Measurements from ENCODE around the gene ZNF214. TPM values are rescaled to one million over a fixed set of nuclear protein-coding genes. Genes with fewer than 3 reads are reported as not detected.
A peak's percentile ranks its signal among the peaks of the same experiment; 100 is the strongest.

Gene ZNF214
- total and polyA plus RNA-seq, 2 experiments from 2014 or later, result 4.5 to 7.9 TPM

DNA sequence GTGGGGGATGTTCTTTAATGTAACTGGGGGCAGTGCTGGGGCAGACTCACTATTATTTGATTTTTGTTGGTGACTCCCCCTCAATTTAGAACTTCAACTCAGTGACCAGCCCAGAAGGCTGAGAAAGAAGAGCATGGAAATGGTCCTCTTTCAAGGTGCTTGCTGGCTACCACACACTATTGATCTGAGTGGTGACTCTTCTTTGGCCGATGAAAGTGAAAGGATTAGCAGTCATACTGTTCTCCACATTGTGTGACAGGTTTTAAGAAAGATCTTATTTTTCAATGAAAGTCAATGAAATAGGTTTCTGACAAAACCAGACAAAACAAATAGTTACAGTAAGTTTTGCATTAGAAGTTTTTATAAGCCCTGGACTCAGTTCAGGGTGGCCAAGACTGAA lies 30.0 kb upstream of the ZNF214 start:
- H3K27me3 ChIP-seq, result no peaks in the 10 kb centered on the region
- TF ChIP-seq, protein P1, sequence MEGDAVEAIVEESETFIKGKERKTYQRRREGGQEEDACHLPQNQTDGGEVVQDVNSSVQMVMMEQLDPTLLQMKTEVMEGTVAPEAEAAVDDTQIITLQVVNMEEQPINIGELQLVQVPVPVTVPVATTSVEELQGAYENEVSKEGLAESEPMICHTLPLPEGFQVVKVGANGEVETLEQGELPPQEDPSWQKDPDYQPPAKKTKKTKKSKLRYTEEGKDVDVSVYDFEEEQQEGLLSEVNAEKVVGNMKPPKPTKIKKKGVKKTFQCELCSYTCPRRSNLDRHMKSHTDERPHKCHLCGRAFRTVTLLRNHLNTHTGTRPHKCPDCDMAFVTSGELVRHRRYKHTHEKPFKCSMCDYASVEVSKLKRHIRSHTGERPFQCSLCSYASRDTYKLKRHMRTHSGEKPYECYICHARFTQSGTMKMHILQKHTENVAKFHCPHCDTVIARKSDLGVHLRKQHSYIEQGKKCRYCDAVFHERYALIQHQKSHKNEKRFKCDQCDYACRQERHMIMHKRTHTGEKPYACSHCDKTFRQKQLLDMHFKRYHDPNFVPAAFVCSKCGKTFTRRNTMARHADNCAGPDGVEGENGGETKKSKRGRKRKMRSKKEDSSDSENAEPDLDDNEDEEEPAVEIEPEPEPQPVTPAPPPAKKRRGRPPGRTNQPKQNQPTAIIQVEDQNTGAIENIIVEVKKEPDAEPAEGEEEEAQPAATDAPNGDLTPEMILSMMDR (IDR thresholded peaks at IDR 0.05; ENCODE audit: low read depth, low read length), result no peak

DNA sequence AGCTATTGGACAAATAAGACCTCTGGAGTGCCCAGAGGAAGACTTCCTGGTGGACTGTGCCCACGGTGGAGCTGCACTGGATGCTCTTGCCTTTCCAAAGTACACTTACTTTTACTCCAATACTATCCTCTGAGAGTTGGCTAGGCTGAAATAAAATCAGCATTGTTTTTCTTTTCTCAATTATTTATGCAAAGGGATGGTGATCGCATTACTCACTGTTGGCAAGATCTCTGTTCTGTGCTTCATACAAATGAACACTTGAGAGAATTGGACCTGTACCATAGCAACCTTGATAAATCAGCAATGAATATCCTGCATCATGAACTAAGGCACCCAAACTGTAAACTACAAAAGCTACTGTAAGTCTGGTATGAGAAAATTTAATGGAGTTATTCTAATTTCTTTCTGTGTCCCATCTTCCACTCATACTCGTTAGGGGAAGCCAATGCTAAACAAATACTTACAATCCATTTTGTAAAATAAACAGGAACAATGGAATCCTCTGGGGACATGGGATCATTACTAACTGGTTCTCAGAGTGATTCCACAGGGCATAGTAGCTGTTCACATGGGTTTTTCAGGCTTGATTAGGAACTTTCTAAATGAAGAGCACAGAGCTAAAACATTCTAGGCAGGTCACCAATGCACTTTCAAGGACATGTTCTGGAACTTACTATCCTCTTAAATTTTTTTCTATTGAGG lies 26.5 kb upstream of the ZNF214 start:
- Histone ChIP-seq H3K27ac (no peak overlapping the region), H3K4me3 (no peak overlapping the region), H3K4me1 (ENCODE audit: low read depth) (no peaks in the 10 kb centered on the region), H3K27me3 (no peaks in the 10 kb centered on the region), H3K9me3 (ENCODE audit: low read depth) (no peaks in the 10 kb centered on the region), H3K36me3 (no peaks in the 10 kb centered on the region)
- DNase-seq (ENCODE audit: low read depth in 1 of 2, low spot score in 1 of 2), result peak in 1 of 2 donors; percentile 24
- TF ChIP-seq, protein P1 (IDR thresholded peaks at IDR 0.05; ENCODE audit: low read depth, low read length), result no peak

More for the DNA sequence above, 30.0 kb upstream of the ZNF214 start:
- no peaks in the 10 kb centered on the region for H3K36me3 ChIP-seq
- H3K27ac ChIP-seq, result no peak overlapping the region
- no peaks in the 10 kb centered on the region for H3K9me3 ChIP-seq (ENCODE audit: low read depth)
- no peaks in the 10 kb centered on the region for H3K4me1 ChIP-seq (ENCODE audit: low read depth)
- no peak for DNase-seq (ENCODE audit: low read depth in 1 of 2, low spot score in 1 of 2)
- H3K4me3 ChIP-seq, result no peak overlapping the region

DNA sequence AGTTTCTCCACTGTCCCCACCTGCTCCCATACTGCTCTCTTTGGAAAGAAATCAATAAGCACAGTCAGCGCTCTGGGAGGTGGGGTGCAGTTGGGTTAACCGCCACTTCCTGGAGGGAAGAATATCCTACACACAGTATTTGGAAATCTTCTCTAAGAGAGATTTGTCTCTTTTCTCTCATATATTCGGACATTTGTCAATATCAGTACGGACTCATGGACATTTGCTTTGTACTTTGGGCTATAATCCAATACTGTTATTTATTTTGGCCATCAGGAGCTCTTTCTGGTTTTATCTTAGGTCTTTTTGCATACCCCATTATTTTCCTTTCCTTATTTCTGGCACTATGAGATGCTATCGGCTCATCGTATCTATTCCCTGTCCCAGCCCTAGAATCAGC lies 13.9 kb upstream of the ZNF214 start:
- no peaks in the 10 kb centered on the region for H3K4me1 ChIP-seq (ENCODE audit: low read depth)
- H3K27ac ChIP-seq, result no peak overlapping the region
- TF ChIP-seq, protein P1 (IDR thresholded peaks at IDR 0.05; ENCODE audit: low read depth, low read length), result no peak
- H3K27me3 ChIP-seq, result peaks cover 11% of the 10 kb centered on the region
- no peak overlapping the region for H3K4me3 ChIP-seq
- no peak for DNase-seq (ENCODE audit: low read depth in 1 of 2, low spot score in 1 of 2)
- no peaks in the 10 kb centered on the region for H3K36me3 ChIP-seq
- H3K9me3 ChIP-seq (ENCODE audit: low read depth), result no peaks in the 10 kb centered on the region

GRCh38 chr11:7032692-7033091 lies 12.5 kb upstream of the ZNF214 start:
- H3K4me1 ChIP-seq (ENCODE audit: low read depth), result no peaks in the 10 kb centered on the region
- TF ChIP-seq, protein P1 (IDR thresholded peaks at IDR 0.05; ENCODE audit: low read depth, low read length), result no peak
- DNase-seq (ENCODE audit: low read depth in 1 of 2, low spot score in 1 of 2), result no peak
- no peaks in the 10 kb centered on the region for H3K36me3 ChIP-seq
- no peak overlapping the region for H3K27ac ChIP-seq
- H3K27me3 ChIP-seq, result peaks cover 15% of the 10 kb centered on the region
- H3K9me3 ChIP-seq (ENCODE audit: low read depth), result no peaks in the 10 kb centered on the region
- no peak overlapping the region for H3K4me3 ChIP-seq

DNA sequence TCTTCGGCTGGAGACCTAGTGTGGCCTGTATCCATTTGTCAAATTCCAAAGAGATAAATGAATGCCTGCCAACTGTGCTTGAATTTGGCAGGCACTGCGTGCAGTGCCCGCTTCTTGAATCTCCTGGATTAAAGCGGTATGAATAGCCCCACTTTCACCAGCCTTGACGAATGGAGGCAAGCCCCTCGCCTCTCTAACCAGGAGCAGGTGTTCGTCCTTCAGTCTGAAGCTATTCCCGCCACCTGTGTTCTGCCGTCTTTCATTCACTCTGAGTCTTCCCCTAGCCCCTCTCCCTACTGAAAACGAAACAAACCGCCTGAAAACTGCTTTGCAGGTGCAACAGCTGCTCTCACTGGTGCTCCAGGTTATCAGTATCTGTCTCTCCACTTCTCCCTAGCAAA lies 11.3 kb upstream of the ZNF214 start:
- Histone ChIP-seq H3K4me3 (no peak overlapping the region), H3K27me3 (peaks cover 13% of the 10 kb centered on the region), H3K9me3 (ENCODE audit: low read depth) (no peaks in the 10 kb centered on the region), H3K4me1 (ENCODE audit: low read depth) (no peaks in the 10 kb centered on the region), H3K36me3 (no peaks in the 10 kb centered on the region), H3K27ac (no peak overlapping the region)
- TF ChIP-seq, protein P1 (IDR thresholded peaks at IDR 0.05; ENCODE audit: low read depth, low read length), result no peak
- DNase-seq (ENCODE audit: low read depth in 1 of 2, low spot score in 1 of 2), result no peak

Data from cardiac muscle cell (in vitro differentiated cells and primary cell).